GM21619 (cell line): ENCODE results near the gene ZNF408.
"Not testable (repeated sequence)": the region's sequence is repeated elsewhere in the genome, so short reads cannot be mapped to it uniquely, and the experiment has no call there.

Source experiments
- ATAC-seq: cut with Tn5 transposase; IDR thresholded peaks from one replicate; pipeline ENCODE4 v1.9.1; 2021; ENCODE audit not compliant: unreplicated experiment

The ZNF408 gene

DNA sequence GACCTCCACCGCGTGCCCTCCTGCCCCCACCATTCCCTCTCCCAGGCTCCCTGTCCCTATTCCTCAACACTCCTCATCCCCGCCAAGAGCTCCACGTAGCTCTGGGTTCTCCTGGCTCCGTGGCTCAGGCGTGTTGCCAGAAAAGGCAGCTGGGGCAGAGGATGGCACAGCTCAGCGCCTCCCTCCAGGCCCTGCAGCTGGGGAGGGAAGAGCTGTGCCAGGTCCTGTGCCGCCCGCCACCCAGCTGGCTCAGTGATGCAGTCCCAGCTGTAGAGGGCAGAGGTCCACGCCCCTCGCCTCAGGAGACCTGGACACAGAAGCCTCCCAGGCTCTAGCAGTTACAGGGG, 4.6 kb upstream of the ZNF408 start:
- no peak for ATAC-seq

- ATAC-seq = no peak
These were observed 3.5 kb upstream of the ZNF408 start for GRCh38 chr11:46697303-46697702.

DNA sequence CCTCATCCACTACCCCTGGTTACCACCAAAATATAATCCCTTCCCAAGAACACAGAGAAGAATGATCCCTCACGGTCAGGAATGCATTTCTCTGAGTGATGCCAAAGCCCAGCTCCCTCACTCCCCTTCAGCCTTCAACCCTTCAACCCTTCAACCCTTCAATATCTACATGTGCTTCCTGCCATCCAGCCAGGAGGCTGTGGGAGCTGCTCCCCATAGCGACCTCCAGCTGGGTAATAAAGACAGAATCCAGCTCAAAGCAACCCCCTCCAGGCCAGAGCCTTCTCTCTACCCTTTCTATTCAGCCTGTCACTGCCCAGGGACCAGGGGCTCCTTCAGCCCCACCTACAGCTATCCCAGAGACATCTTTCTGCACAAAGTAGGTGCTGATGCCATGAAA, 3.1 kb upstream of the ZNF408 start:
- no peak for ATAC-seq

GRCh38 chr11:46698597-46698996, 2.2 kb upstream of the ZNF408 start:
- ATAC-seq = no peak

GRCh38 chr11:46701078-46701654, 335 bp downstream of the ZNF408 start:
- ATAC-seq = peak; percentile 5

DNA sequence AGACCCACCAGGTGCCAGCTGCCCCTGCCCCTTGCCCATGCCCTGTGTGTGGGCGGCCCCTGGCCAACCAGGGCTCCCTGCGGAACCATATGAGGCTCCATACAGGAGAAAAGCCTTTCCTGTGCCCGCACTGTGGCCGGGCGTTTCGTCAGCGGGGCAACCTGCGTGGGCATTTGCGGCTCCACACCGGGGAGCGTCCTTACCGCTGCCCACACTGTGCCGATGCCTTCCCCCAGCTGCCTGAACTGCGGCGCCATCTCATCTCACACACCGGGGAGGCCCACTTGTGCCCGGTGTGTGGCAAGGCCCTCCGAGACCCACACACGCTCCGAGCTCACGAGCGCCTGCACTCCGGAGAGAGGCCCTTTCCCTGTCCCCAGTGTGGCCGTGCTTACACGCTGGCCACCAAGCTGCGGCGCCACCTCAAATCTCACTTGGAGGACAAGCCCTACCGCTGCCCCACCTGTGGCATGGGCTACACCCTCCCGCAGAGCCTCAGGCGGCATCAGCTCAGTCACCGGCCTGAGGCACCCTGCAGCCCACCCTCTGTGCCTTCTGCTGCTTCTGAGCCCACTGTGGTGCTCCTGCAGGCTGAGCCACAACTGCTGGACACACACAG, 4.3 kb downstream of the ZNF408 start:
- no peak for ATAC-seq

DNA sequence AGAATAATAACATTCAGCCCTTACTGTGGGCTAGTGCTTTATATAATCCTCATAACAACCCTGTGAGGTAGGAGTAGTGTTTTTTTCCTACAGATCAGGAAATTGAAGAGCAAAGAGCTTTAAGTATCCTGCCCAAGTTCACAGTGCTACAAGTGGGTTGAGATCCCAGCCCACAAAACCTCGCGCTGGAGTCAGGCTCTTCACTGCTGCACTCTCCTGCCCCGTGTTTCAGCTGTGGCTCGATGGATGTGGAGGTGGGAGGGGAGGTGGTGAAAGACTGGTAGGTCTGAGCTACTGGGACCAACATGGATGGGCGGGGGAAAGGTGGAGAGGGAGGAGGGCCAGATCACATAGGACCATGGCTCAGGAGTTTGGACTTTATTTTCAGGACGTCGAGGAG, 6.1 kb downstream of the ZNF408 start:
- ATAC-seq = no peak

DNA sequence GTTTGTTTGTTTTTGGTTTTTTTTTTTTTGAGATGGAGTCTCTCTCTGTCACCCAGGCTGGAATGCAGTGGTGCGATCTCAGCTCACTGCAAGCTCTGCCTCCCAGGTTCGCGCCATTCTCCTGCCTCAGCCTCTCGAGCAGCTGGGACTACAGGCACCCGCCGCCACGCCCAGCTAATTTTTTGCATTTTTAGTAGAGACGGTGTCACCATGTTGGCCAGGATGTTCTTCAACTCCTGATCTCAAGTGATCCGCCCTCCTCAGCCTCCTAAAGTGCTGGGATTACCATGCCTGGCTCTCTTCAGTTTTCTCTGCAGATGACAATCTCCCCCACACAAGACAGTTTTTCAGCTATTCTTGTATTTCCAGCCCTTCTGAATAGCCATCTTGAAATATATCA, 8.5 kb downstream of the ZNF408 start:
- ATAC-seq = not testable (repeated sequence)

DNA sequence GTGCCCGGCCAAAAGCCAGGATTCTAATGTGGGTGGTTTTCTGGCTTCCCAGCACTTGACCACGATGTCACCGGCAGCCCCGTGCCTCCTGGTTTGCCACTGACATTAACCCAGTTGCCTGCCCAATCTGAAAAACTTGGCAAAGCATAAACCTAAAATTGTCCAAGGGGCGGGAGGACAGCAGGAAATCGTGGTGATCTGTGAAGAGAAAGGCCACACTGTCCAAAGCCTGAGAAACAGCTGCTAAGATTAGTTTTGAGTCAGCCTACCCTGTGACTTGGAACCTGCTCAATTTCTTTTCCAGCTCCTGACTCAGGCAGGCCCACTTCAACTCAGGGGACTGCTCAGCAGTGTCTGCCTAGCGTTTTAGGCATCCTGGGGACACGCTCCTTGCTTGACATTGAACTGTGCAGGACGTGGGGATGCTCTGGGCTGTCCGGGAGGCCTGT, 10.0 kb downstream of the ZNF408 start:
- no peak for ATAC-seq

DNA sequence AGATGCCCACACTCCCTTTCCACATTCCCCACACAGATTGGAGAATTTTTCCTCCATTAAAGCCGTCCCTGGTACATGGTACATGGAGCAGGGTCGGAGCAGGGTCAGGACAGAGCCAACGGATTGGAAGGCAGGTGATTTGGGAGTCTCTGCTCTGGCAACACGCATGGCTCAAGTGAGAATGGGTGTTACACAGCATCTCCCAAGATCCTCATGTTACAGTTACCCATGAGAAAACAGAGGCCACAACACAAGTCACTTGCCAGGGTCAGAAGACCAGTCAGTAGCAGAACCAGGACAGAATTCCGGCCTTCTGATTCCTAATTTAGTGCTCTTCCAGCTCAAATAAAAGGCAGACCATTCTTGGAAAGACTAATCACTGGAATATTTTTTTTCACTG, 10.5 kb downstream of the ZNF408 start:
- no peak for ATAC-seq

DNA sequence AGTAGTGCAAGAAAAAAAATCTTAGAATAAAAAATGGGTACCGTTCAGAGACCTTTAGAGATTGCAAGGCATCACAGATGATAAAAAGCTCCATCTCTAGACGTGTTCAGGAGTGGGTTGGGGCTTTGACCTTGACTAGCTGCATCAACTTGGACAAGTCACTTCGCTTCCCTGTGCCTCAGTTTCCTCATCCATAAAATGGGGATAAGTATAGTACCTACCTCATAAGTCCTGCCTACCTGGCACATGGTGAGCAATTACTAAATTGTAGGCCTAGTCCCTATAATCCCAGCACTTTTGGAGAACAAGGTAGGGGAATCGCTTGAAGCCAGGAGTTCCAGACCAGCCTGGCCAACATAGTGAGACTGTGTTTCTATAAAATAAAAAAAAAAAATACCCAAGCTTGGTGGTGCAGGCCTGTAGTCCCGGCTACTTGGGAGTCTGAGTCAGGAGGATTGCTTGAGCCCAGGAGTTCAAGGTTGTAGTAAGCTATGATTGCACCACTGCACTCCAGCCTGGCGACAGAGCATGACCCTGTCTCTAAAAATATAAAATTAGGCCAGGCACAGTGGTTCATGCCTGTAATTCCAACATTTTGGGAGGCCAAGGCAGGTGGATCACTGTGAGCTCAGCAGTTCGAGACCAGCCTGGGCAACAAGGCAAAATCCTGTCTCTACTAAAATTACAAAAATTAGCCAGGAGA, 12.2 kb downstream of the ZNF408 start:
- no peak for ATAC-seq

DNA sequence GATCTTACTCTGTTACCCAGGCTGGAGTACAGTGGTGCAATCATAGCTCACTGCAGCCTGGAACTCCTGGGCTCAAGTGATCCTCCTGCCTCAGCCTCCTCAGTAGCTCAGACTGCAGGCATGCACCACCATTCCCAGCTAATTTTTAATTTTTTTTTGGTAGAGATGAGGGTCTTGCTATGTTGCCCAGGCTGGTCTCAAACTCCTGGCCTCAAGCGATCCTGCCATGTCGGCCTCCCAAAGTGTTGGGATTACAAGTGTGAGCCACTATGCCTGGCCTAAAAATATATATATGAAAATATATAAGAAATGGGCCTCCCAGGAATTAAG, 17.0 kb downstream of the ZNF408 start:
- not testable (repeated sequence) for ATAC-seq

- no peak for ATAC-seq
These were observed 17.6 kb downstream of the ZNF408 start for GRCh38 chr11:46718155-46719019.

- no peak for ATAC-seq
These were observed 18.3 kb downstream of the ZNF408 start, which contains the start of gene F2 for GRCh38 chr11:46719048-46719542. Gene F2, plus strand, starts transcription at chr11:46719213. Its CDS starts 23 bp downstream, at chr11:46719236.

GRCh38 chr11:46719543-46720218, 18.9 kb downstream of the ZNF408 start:
- ATAC-seq = no peak

DNA sequence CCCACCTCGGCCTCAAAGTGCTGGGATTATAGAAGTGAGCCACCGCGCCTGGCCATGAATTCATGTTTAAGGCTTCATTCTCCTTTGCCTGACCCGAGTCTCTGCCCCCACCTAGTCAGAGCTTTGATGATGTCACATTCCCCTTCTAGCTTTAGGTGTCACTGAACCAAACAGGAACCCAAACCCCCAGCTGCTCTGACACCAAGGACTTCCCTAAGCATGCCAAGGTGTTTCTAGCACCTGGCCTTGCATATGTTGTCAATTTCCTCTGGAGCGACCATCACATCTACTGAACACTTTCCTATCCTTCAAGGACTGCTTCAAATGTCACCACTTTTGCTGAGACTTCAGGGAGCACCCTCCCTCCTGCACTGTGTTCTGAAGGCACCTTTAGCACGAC, 20.5 kb downstream of the ZNF408 start:
- ATAC-seq = no peak

DNA sequence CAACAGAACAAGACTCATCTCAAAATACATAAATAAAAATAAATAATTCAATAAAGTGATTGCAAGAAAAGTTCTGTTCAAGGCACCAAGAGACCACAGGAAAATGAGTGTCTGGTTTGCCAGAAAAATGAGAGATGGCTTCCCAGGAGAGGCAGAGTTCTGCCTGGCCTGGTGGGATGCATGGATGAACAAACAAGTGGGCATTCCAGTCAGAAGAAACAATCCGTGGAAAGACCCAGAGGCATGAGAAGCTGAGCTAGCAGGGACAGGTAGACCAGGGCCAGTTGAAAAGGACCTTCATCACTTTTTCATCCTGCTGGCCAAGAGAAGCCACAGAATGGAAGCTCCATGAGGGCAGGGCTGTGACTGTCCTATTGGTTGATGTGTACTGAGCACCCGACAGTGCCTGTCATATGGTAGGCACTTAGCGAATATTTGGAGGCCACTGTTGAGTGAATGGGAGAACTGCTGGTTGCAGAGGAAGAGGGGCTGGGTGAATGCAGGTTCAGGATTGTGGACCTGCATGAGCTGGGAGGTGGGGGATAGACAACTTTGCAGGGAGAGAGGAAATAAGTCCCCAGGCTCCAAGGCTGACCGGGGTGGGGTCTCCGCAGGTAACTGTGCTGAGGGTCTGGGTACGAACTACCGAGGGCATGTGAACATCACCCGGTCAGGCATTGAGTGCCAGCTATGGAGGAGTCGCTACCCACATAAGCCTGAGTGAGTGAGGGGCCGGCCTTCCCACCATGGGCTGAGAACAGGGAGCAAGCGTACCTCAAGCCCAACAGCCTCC, 21.9 kb downstream of the ZNF408 start:
- no peak for ATAC-seq

- no peak for ATAC-seq
These were observed 22.5 kb downstream of the ZNF408 start for GRCh38 chr11:46723359-46723680.

DNA sequence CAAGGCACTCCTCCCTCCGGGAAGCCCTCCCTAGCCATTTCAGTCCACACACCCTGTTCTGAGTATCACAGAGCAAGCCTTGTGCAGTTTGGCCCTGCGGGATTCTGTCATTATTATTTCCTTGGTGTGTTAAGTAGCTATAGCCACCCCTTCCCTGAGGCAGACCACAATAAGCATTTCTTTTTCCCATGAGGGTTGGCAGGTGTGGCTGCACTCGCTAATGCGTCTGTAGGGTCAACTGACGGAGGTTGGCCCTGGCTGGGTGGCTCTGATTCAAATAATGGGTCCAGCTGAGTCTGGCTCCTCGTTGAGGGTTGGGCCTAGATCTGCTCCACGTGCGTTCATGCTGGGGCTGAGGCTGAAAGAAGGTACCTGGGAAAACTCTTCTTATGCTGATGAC, 23.3 kb downstream of the ZNF408 start:
- no peak for ATAC-seq
